HepG2 (cell line): ENCODE data around the gene C11orf54. TPM values are rescaled to one million over a fixed set of nuclear protein-coding genes. Genes with fewer than 3 reads are reported as not detected.

Source experiments
- AKAP8 ChIP-seq: sonication (generic); formaldehyde crosslinking; IDR thresholded peaks from 2 replicates; pipeline ENCODE4 v1.5.1; 2020; ENCODE audit warnings: mild to moderate bottlenecking, missing genetic modification reagents
- CBFB ChIP-seq: sonication (generic); formaldehyde crosslinking; IDR thresholded peaks from 2 replicates; pipeline ENCODE4 v1.4.0; 2020; ENCODE audit warnings: missing genetic modification reagents
- DR1 ChIP-seq: sonication (generic); formaldehyde crosslinking; IDR thresholded peaks from 2 replicates; pipeline ENCODE4 v1.8.0; 2021; ENCODE audit warnings: mild to moderate bottlenecking, missing genetic modification reagents, inconsistent platforms
- PRDM4 ChIP-seq: sonication (generic); formaldehyde crosslinking; IDR thresholded peaks from 2 replicates; pipeline ENCODE4 v1.9.0; 2021; ENCODE audit warnings: missing genetic modification reagents, borderline replicate concordance
- SIX1 ChIP-seq: sonication (generic); formaldehyde crosslinking; IDR thresholded peaks from 2 replicates; pipeline ENCODE4 v1.4.0; 2020; ENCODE audit warnings: missing genetic modification reagents, borderline replicate concordance
- STAG1 ChIP-seq: sonication (generic); formaldehyde crosslinking; IDR thresholded peaks from 2 replicates; pipeline ENCODE4 v1.4.0; 2020; ENCODE audit warnings: missing genetic modification reagents
- ZFP91 ChIP-seq: sonication (generic); formaldehyde crosslinking; IDR thresholded peaks from 2 replicates; pipeline ENCODE4 v1.9.0; 2022; ENCODE audit warnings: missing genetic modification reagents, mild to moderate bottlenecking, borderline replicate concordance
- ZNF407 ChIP-seq: sonication (generic); formaldehyde crosslinking; IDR thresholded peaks from one replicate; pipeline ENCODE4 v1.5.1; 2020; ENCODE audit warnings: mild to moderate bottlenecking, missing genetic modification reagents; ENCODE audit errors: not compliant biosample characterization
- ZNF549 ChIP-seq: sonication (generic); formaldehyde crosslinking; IDR thresholded peaks from 2 replicates; pipeline ENCODE4 v1.5.0; 2020; ENCODE audit warnings: missing genetic modification reagents
- ZNF557 ChIP-seq: sonication (generic); formaldehyde crosslinking; IDR thresholded peaks from 2 replicates; pipeline ENCODE4 v1.4.0; 2020; ENCODE audit warnings: missing genetic modification reagents
- ZNF720 ChIP-seq: sonication (generic); formaldehyde crosslinking; IDR thresholded peaks from 2 replicates; pipeline ENCODE4 v1.4.0; 2020; ENCODE audit warnings: missing genetic modification reagents
- polyA plus RNA-seq, 8 experiments: library from polyadenylated mRNA; depleted of rRNA in 3 of 8; stranded (reverse) in 7 of 8; unstranded in 1 of 8; fragments of >200 nt; fragmentation: Illumina TruSeq in 4 of 8; extraction: Trizol in 4 of 8; gene quantifications; 2 replicates each; pipeline versions ENCODE4 v1.2.1 to v1.2.3, GENCODE V29; 2011 to 2016; ENCODE audit warnings: low read depth in 4 of 8, missing spikeins in 1 of 8, mixed read lengths in 1 of 8; ENCODE audit not compliant: insufficient read depth in 1 of 8
- total RNA-seq, 5 experiments: library from RNA; depleted of rRNA; stranded (reverse); fragments of >200 nt; fragmentation: Illumina TruSeq; extraction: Trizol; gene quantifications; 2 replicates each; pipeline ENCODE4 v1.2.3, GENCODE V29; 2016; ENCODE audit warnings: low read depth in 1 of 5
- TF ChIP-seq, protein P1 (sequence below): conservative IDR thresholded peaks from 2 replicates; pipeline ENCODE4 v1.6.1; 2018; ENCODE audit warnings: missing genetic modification reagents
- TF ChIP-seq, protein P2 (sequence below): sonication (generic); formaldehyde crosslinking; IDR thresholded peaks from 2 replicates; pipeline ENCODE4 v1.4.0; 2020; ENCODE audit warnings: missing genetic modification reagents, borderline replicate concordance

Gene C11orf54
- total and polyA plus RNA-seq, 2 of the 13 experiments (the other 11 are each of a cell fraction or from before 2014, with no cell fraction given) = 42.7 to 50.1 TPM

GRCh38 chr11:93784145-93784934 lies 42.9 kb downstream of the C11orf54 start, which contains the start of gene MED17 (continued):
- TF ChIP-seq ZFP91 (CRISPR knock-in tag) (peak; percentile 91; the same call in 1 of the 2 replicates), AKAP8 (CRISPR knock-in tag) (no peak), SIX1 (CRISPR knock-in tag) (peak; percentile 18; the same call in 1 of the 2 replicates), STAG1 (CRISPR knock-in tag) (0 out of 2 replicates have a peak, but pooled peaks have one; percentile 1), PRDM4 (CRISPR knock-in tag) (no peak), DR1 (CRISPR knock-in tag) (peak; percentile 80), ZNF557 (CRISPR knock-in tag) (peak; percentile 78), ZNF549 (CRISPR knock-in tag) (no peak), CBFB (CRISPR knock-in tag) (no peak), ZNF720 (no peak), ZNF407 (CRISPR knock-in tag) (no peak)
- TF ChIP-seq, protein P1, sequence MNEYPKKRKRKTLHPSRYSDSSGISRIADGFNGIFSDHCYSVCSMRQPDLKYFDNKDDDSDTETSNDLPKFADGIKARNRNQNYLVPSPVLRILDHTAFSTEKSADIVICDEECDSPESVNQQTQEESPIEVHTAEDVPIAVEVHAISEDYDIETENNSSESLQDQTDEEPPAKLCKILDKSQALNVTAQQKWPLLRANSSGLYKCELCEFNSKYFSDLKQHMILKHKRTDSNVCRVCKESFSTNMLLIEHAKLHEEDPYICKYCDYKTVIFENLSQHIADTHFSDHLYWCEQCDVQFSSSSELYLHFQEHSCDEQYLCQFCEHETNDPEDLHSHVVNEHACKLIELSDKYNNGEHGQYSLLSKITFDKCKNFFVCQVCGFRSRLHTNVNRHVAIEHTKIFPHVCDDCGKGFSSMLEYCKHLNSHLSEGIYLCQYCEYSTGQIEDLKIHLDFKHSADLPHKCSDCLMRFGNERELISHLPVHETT (CRISPR knock-in tag) = no peak
- TF ChIP-seq, protein P2, sequence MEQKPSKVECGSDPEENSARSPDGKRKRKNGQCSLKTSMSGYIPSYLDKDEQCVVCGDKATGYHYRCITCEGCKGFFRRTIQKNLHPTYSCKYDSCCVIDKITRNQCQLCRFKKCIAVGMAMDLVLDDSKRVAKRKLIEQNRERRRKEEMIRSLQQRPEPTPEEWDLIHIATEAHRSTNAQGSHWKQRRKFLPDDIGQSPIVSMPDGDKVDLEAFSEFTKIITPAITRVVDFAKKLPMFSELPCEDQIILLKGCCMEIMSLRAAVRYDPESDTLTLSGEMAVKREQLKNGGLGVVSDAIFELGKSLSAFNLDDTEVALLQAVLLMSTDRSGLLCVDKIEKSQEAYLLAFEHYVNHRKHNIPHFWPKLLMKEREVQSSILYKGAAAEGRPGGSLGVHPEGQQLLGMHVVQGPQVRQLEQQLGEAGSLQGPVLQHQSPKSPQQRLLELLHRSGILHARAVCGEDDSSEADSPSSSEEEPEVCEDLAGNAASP (CRISPR knock-in tag) = no peak
